Aorta (tissue), 5 donors: ENCODE data around the gene DHX58. TPM values are rescaled to one million over a fixed set of nuclear protein-coding genes. Genes with fewer than 3 reads are reported as not detected.

ENCODE experiments used
- ATAC-seq: fragments of 200-7000 bp; cut with Tn5 transposase; one replicate; pipeline ENCODE4 v1.9.1; 2022; ENCODE audit warnings: moderate library complexity; ENCODE audit not compliant: low FRiP score
- DNase-seq, 2 donors: peaks; one replicate each; pipeline ENCODE4 v3.0.0-alpha.2; 2020
- H3K27ac ChIP-seq, 2 donors: one replicate each; pipeline ENCODE4 v1.5.1; 2013; ENCODE audit warnings: low read length in 2 of 2, mild to moderate bottlenecking in 2 of 2, moderate library complexity in 2 of 2, control low read depth in 1 of 2, inconsistent platforms in 1 of 2, low read depth in 1 of 2
- H3K27me3 ChIP-seq, 2 donors: one replicate each; pipeline ENCODE4 v1.6.1; 2013; ENCODE audit warnings: control low read depth in 1 of 2, low read length in 1 of 2, mild to moderate bottlenecking in 1 of 2, moderate library complexity in 1 of 2; ENCODE audit not compliant: insufficient read depth in 2 of 2, control insufficient read depth in 1 of 2
- H3K36me3 ChIP-seq, 2 donors: one replicate each; pipeline ENCODE4 v1.6.1; 2013; ENCODE audit warnings: control low read depth in 1 of 2, low read length in 1 of 2, mild to moderate bottlenecking in 1 of 2; ENCODE audit not compliant: insufficient read depth in 2 of 2, control insufficient read depth in 1 of 2
- H3K4me1 ChIP-seq, 2 donors: one replicate each; pipeline ENCODE4 v1.6.1; 2013; ENCODE audit warnings: low read length in 2 of 2, control low read depth in 1 of 2, mild to moderate bottlenecking in 1 of 2, moderate library complexity in 1 of 2; ENCODE audit not compliant: insufficient read depth in 2 of 2, control insufficient read depth in 1 of 2
- H3K4me3 ChIP-seq, 2 donors: one replicate each; pipeline ENCODE4 v1.5.1; 2013; ENCODE audit warnings: low read length in 2 of 2, control low read depth in 1 of 2, mild to moderate bottlenecking in 1 of 2
- H3K9me3 ChIP-seq: one replicate; pipeline ENCODE4 v1.6.1; 2013; ENCODE audit warnings: mild to moderate bottlenecking, low read length; ENCODE audit not compliant: control insufficient read depth
- WGBS, 2 donors: extraction: QIAGEN DNeasy Blood & Tissue Kit; methylation state at CpG; one replicate each; pipeline ENCODE4 v1.1.7; 2013; 5-methylcytosine and 5-hydroxymethylcytosine counted together
- intact Hi-C, 2 donors: fragments of 100-400 bp; cut with DNase I; formaldehyde crosslinking; loops; one replicate each; pipeline versions ENCODE4 v1.14.2 to v1.15.0; 2022
- polyA plus RNA-seq, 2 donors: library from polyadenylated mRNA; stranded (reverse); fragments of 200-250 nt; gene quantifications; one replicate each; pipeline ENCODE4 v1.2.3, GENCODE V29; 2013
- total RNA-seq, 2 donors: library from RNA; stranded (reverse); fragmentation: NEBNext Ultra II Directional; extraction: Animal tissue kit (Norgen Biotek cat#: 25700); gene quantifications; one replicate each; pipeline ENCODE4 v1.2.1, GENCODE V29; 2021
- donor health status: healthy with polysubstance abuse.
- donor health status: Bipolar disorder and iron deficiency.
- donor health status: DM: no; HTN: no; CAD: no.
- donor health status: DM: no; HTN: no; CAD: no.
- donor health status: DM: yes; HTN: yes; CAD: no.

The DHX58 gene
- total and polyA plus RNA-seq, 4 donors = 3.6 to 45.5 (median 18.0) TPM

- H3K27ac ChIP-seq = no peak overlapping the region
- no peaks in the 10 kb centered on the region for H3K36me3 ChIP-seq
- 19 to 30% methylated on average over 3 of the region's 3 CpGs for WGBS, 2 donors
- DNase-seq (no peak), ATAC-seq (no peak)
- intact Hi-C loops = no loop called here
- no peak overlapping the region for H3K4me3 ChIP-seq
- H3K4me1 ChIP-seq = no peaks in the 10 kb centered on the region
- no peaks in the 10 kb centered on the region for H3K27me3 ChIP-seq
- no peaks in the 10 kb centered on the region for H3K9me3 ChIP-seq
Observed at GRCh38 chr17:42071810-42072209, 40.7 kb downstream of the DHX58 start.

GRCh38 chr17:42068979-42069378 is 43.5 kb downstream of the DHX58 start:
- H3K4me3 ChIP-seq = no peak overlapping the region
- 85 to 95% methylated on average over 3 of the region's 3 CpGs for WGBS, 2 donors
- H3K4me1 ChIP-seq = no peaks in the 10 kb centered on the region
- no peaks in the 10 kb centered on the region for H3K27me3 ChIP-seq
- ATAC-seq (no peak), DNase-seq (no peak)
- H3K27ac ChIP-seq = no peak overlapping the region
- no peaks in the 10 kb centered on the region for H3K36me3 ChIP-seq
- intact Hi-C loops = loop anchor here (5.0 kb wide), 2 partner anchors 33 to 48 kb away; no protein-coding TSS in a partner anchor
- no peaks in the 10 kb centered on the region for H3K9me3 ChIP-seq

- no peaks in the 10 kb centered on the region for H3K27me3 ChIP-seq
- no peak overlapping the region for H3K27ac ChIP-seq
- DNase-seq (peak; percentile 67 to 89), ATAC-seq (peak; percentile 75)
- no peaks in the 10 kb centered on the region for H3K36me3 ChIP-seq
- WGBS, 2 donors = 39% methylated on average over 12 of the region's 12 CpGs
- H3K4me3 ChIP-seq = no peak overlapping the region
- H3K4me1 ChIP-seq = no peaks in the 10 kb centered on the region
- intact Hi-C loops = loop anchor here (5.0 kb wide), 2 partner anchors 35 to 50 kb away; no protein-coding TSS in a partner anchor
- H3K9me3 ChIP-seq = no peaks in the 10 kb centered on the region
Observed at GRCh38 chr17:42067371-42068091, 45.0 kb downstream of the DHX58 start.

GRCh38 chr17:42065201-42065600 is 47.3 kb downstream of the DHX58 start:
- Histone ChIP-seq H3K27ac (no peak overlapping the region), H3K4me1 (no peaks in the 10 kb centered on the region), H3K4me3 (no peak overlapping the region), H3K36me3 (no peaks in the 10 kb centered on the region), H3K9me3 (no peaks in the 10 kb centered on the region), H3K27me3 (no peaks in the 10 kb centered on the region)
- ATAC-seq = no peak
- 80 to 83% methylated on average over 2 of the region's 2 CpGs for WGBS, 2 donors
- intact Hi-C loops = loop anchor here (5.0 kb wide), 2 partner anchors 37 to 52 kb away; no protein-coding TSS in a partner anchor
- DNase-seq = no peak

GRCh38 chr17:42062681-42063080 is 49.8 kb downstream of the DHX58 start:
- Histone ChIP-seq H3K9me3 (no peaks in the 10 kb centered on the region), H3K4me3 (no peak overlapping the region), H3K4me1 (no peaks in the 10 kb centered on the region), H3K27me3 (no peaks in the 10 kb centered on the region), H3K36me3 (no peaks in the 10 kb centered on the region), H3K27ac (no peak overlapping the region)
- 87 to 89% methylated on average over 14 of the region's 14 CpGs for WGBS, 2 donors
- DNase-seq (no peak), ATAC-seq (no peak)
- intact Hi-C loops = no loop called here

GRCh38 chr17:42061646-42062487 is 50.6 kb downstream of the DHX58 start:
- H3K9me3 ChIP-seq = no peaks in the 10 kb centered on the region
- intact Hi-C loops = no loop called here

GRCh38 chr17:42060231-42060630 is 52.3 kb downstream of the DHX58 start:
- 89 to 90% methylated on average over 4 of the region's 4 CpGs for WGBS, 2 donors
- no peak for DNase-seq
- no peak for ATAC-seq
- intact Hi-C loops = no loop called here
- Histone ChIP-seq H3K4me3 (no peak overlapping the region), H3K4me1 (no peaks in the 10 kb centered on the region), H3K36me3 (no peaks in the 10 kb centered on the region), H3K9me3 (no peaks in the 10 kb centered on the region), H3K27ac (no peak overlapping the region), H3K27me3 (no peaks in the 10 kb centered on the region)

More at GRCh38 chr17:42061646-42062487, 50.6 kb downstream of the DHX58 start:
- no peak for DNase-seq
- no peak for ATAC-seq
- H3K27me3 ChIP-seq = no peaks in the 10 kb centered on the region
- H3K4me1 ChIP-seq = no peaks in the 10 kb centered on the region
- 67 to 70% methylated on average over 5 of the region's 5 CpGs for WGBS, 2 donors
- H3K4me3 ChIP-seq = no peak overlapping the region
- no peaks in the 10 kb centered on the region for H3K36me3 ChIP-seq
- H3K27ac ChIP-seq = no peak overlapping the region

- Histone ChIP-seq H3K9me3 (no peaks in the 10 kb centered on the region), H3K27ac (no peak overlapping the region), H3K4me1 (no peaks in the 10 kb centered on the region), H3K4me3 (no peak overlapping the region), H3K36me3 (no peaks in the 10 kb centered on the region), H3K27me3 (no peaks in the 10 kb centered on the region)
- no peak for DNase-seq
- WGBS, 2 donors = 69 to 71% methylated on average over 4 of the region's 4 CpGs
- intact Hi-C loops = no loop called here
- ATAC-seq = no peak
Observed at GRCh38 chr17:42059815-42060214, 52.7 kb downstream of the DHX58 start.
